ENCODE results near the gene LTBP1. TPM values are rescaled to one million over a fixed set of nuclear protein-coding genes. Genes with fewer than 3 reads are reported as not detected.

The LTBP1 gene
- total and polyA plus RNA-seq, 2 of the 13 experiments (the other 11 are each of a cell fraction or from before 2014, with no cell fraction given), result 0.12 to 0.22 TPM

DNA sequence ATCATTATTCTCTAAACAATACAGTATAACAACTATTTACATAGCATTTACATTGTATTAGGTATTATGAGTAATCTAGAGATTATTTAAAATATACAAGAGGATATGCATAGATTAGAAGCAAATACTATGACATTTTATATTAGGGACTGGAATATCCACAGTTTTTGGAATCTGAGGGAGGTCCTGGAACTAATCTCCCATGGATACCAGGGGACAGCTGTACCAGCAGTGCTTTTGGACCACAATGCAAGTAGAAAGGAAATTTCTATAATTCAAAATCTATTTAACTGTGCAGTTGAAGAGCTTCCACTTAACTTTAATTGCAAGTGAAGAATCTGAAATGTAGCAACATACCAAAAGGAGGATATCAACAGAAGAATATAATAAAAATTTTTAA lies 120.8 kb downstream of the LTBP1 start:
- in situ Hi-C loops (cut with HindIII; ENCODE audit: extremely low pct_ligation_motif_present, low pct_unique_long_range_greater_than_20kb), result no loop called here
- no peak overlapping the region for H2AFZ ChIP-seq (ENCODE audit: low read length)
- H3K27me3 ChIP-seq (ENCODE audit: control insufficient read depth in 1 of 2, insufficient read depth in 2 of 2, low read length in 2 of 2), result peaks cover 0 to 9% of the 10 kb centered on the region in 2 experiments; a peak in 1 of 5 replicates
- no peaks in the 10 kb centered on the region for H3K79me2 ChIP-seq (ENCODE audit: insufficient read depth, low read length)
- POLR2A ChIA-PET, result no interaction called here
- FAIRE-seq (no peak), ATAC-seq (no peak), DNase-seq (ENCODE audit: low spot score) (no peak)
- no TSS peak for BruUV-seq (replicated peaks)
- H3K4me1 ChIP-seq (ENCODE audit: insufficient read depth, low read length), result no peaks in the 10 kb centered on the region
- CTCF ChIA-PET (ENCODE audit: low intra/inter-chr PET ratio, low total read pairs), result no interaction called here
- intact Hi-C loops (cut with micrococcal nuclease; ENCODE audit: unreplicated experiment), result no loop called here
- H4K20me1 ChIP-seq (ENCODE audit: insufficient read depth, low read length), result no peaks in the 10 kb centered on the region
- TF ChIP-seq ZNF510 (CRISPR knock-in tag; IDR thresholded peaks at IDR 0.05; ENCODE audit: low read depth), result no peak
- TF ChIP-seq KAT8 (CRISPR knock-in tag; IDR thresholded peaks at IDR 0.05), result no peak
- TF ChIP-seq, protein P1, sequence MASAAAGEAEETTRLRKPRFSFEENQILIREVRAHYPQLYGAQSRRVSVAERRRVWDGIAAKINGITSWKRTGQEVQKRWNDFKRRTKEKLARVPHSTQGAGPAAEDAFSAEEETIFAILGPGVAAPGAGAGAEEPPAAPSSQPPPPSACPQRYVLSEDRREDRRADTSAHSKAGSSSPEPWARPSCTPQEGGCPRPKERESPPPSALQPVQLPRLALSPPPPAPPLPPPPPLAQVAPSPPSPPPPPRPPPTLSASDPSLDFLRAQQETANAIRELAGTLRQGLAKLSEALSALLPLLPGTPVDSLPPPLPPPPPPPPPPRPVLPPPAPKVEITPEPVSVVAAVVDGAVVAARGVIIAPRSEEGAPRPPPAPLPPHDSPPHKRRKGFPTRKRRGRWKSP (CRISPR knock-in tag; IDR thresholded peaks at IDR 0.05), result no peak
- TF ChIP-seq KDM1A (CRISPR knock-in tag; IDR thresholded peaks at IDR 0.05), result no peak
- TF ChIP-seq JUN (CRISPR knock-in tag; IDR thresholded peaks at IDR 0.05), result no peak
- no peak for TF ChIP-seq THAP11 (CRISPR knock-in tag; IDR thresholded peaks at IDR 0.05)
- no peak for TF ChIP-seq ZNF329 (CRISPR knock-in tag; IDR thresholded peaks at IDR 0.05; ENCODE audit: low read depth)
- TF ChIP-seq ZNF30 (CRISPR knock-in tag; IDR thresholded peaks at IDR 0.05), result no peak
- no peak for TF ChIP-seq MEIS2 (CRISPR knock-in tag; IDR thresholded peaks at IDR 0.05)
- no peak overlapping the region for H3K4me2 ChIP-seq (ENCODE audit: low read depth, low read length)
- H3K9ac ChIP-seq (ENCODE audit: insufficient read depth, low read depth, low read length), result no peak overlapping the region
- no peak overlapping the region for H3K4me3 ChIP-seq (replicated peaks in 1 of 3; ENCODE audit: insufficient read depth in 1 of 3, low read depth in 2 of 3, low read length in 3 of 3)
- H3K27ac ChIP-seq (ENCODE audit: extremely low read length, insufficient read depth, low read length), result no peak overlapping the region
- no peaks in the 10 kb centered on the region for H3K9me3 ChIP-seq (ENCODE audit: low read length)
- no peaks in the 10 kb centered on the region for H3K36me3 ChIP-seq (replicated peaks in 1 of 2; ENCODE audit: control insufficient read depth in 1 of 2, insufficient read depth in 2 of 2, low read length in 2 of 2)

GRCh38 chr2:33068261-33068660 lies 121.5 kb downstream of the LTBP1 start:
- Histone ChIP-seq H4K20me1 (ENCODE audit: insufficient read depth, low read length) (no peaks in the 10 kb centered on the region), H3K27me3 (ENCODE audit: control insufficient read depth in 1 of 2, insufficient read depth in 2 of 2, low read length in 2 of 2) (peaks cover 0 to 13% of the 10 kb centered on the region in 2 experiments; a peak in 2 of 5 replicates), H3K4me2 (ENCODE audit: low read depth, low read length) (no peak overlapping the region), H3K9ac (ENCODE audit: insufficient read depth, low read depth, low read length) (no peak overlapping the region), H2AFZ (ENCODE audit: low read length) (no peak overlapping the region), H3K4me1 (ENCODE audit: insufficient read depth, low read length) (no peaks in the 10 kb centered on the region), H3K79me2 (ENCODE audit: insufficient read depth, low read length) (no peaks in the 10 kb centered on the region), H3K27ac (ENCODE audit: extremely low read length, insufficient read depth, low read length) (no peak overlapping the region), H3K4me3 (replicated peaks in 1 of 3; ENCODE audit: insufficient read depth in 1 of 3, low read depth in 2 of 3, low read length in 3 of 3) (no peak overlapping the region), H3K9me3 (ENCODE audit: low read length) (no peaks in the 10 kb centered on the region), H3K36me3 (replicated peaks in 1 of 2; ENCODE audit: control insufficient read depth in 1 of 2, insufficient read depth in 2 of 2, low read length in 2 of 2) (no peaks in the 10 kb centered on the region)
- ChIA-PET POLR2A (no interaction called here), CTCF (ENCODE audit: low intra/inter-chr PET ratio, low total read pairs) (no interaction called here)
- ATAC-seq (no peak), DNase-seq (ENCODE audit: low spot score) (no peak), FAIRE-seq (no peak)
- intact Hi-C loops (cut with micrococcal nuclease; ENCODE audit: unreplicated experiment), result no loop called here
- 2% methylated on average over 2 of the region's 2 CpGs for WGBS (ENCODE audit: low lambda C conversion rate)
- in situ Hi-C loops (cut with HindIII; ENCODE audit: extremely low pct_ligation_motif_present, low pct_unique_long_range_greater_than_20kb), result no loop called here
- peak in 1 of 2 experiments; percentile 17; a peak in 1 of 4 replicates for TF ChIP-seq MAFK (conservative IDR thresholded peaks at IDR 0.05 in 1 of 2, IDR thresholded peaks at IDR 0.05 in 1 of 2; ENCODE audit: low read length in 2 of 2)
- TF ChIP-seq HMG20A (CRISPR knock-in tag; IDR thresholded peaks at IDR 0.05; ENCODE audit: borderline replicate concordance), result no peak
- TF ChIP-seq MAFF (IDR thresholded peaks at IDR 0.05; ENCODE audit: low read depth, low read length), result 0 out of 2 replicates have a peak, but pooled peaks have one; percentile 18
- no TSS peak for BruUV-seq (replicated peaks)

Data from HepG2 (cell line).